Ovary (tissue), 3 donors: Measurements from ENCODE around the gene SPATA6L.

Source experiments
- POLR2A ChIP-seq: fragments of 450-650 bp; IDR thresholded peaks from one replicate; pipeline ENCODE4 v1.6.1; 2017; ENCODE audit warnings: antibody characterized with exemption, mild to moderate bottlenecking, moderate library complexity
- TF ChIP-seq, protein P1 (sequence below), 3 donors: fragments of 450-650 bp in 2 of 3; fragments of 200-600 bp in 1 of 3; IDR thresholded peaks; one replicate each; pipeline versions ENCODE4 v1.5.1 to v1.8.0; 2016 to 2022; ENCODE audit warnings: antibody characterized with exemption in 3 of 3, mild to moderate bottlenecking in 1 of 3
- donor health status: DM: no; HTN: no; CAD: no.

DNA sequence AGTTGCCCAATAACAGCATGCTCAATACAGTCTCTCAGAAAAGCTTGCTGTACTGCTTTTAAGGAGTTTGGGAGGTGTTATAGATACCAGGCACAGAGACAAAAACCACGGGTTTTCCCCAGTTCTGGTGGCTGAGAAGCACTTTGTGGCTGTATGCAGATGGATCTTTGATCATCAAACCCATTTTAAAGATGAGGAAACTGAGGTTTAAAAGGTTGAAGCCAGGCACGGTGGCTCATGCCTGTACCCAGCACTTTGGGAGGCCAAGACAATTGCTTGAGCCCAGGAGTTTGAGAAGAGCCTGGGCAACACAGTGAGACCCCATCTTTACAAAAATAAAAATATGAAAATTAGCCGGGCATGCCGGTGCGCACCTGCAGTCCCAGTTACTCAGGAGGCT, 50.5 kb downstream of the SPATA6L start:
- TF ChIP-seq, protein P1, sequence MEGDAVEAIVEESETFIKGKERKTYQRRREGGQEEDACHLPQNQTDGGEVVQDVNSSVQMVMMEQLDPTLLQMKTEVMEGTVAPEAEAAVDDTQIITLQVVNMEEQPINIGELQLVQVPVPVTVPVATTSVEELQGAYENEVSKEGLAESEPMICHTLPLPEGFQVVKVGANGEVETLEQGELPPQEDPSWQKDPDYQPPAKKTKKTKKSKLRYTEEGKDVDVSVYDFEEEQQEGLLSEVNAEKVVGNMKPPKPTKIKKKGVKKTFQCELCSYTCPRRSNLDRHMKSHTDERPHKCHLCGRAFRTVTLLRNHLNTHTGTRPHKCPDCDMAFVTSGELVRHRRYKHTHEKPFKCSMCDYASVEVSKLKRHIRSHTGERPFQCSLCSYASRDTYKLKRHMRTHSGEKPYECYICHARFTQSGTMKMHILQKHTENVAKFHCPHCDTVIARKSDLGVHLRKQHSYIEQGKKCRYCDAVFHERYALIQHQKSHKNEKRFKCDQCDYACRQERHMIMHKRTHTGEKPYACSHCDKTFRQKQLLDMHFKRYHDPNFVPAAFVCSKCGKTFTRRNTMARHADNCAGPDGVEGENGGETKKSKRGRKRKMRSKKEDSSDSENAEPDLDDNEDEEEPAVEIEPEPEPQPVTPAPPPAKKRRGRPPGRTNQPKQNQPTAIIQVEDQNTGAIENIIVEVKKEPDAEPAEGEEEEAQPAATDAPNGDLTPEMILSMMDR (IDR thresholded peaks at IDR 0.05) = no peak
- no peak for TF ChIP-seq POLR2A
